GM18519 (cell line): Measurements from ENCODE around the gene PPP2R5D.
A peak's percentile ranks its signal among the peaks of the same experiment; 100 is the strongest.

Source experiments
- ATAC-seq: cut with Tn5 transposase; IDR thresholded peaks from one replicate; pipeline ENCODE4 v1.9.1; 2021; ENCODE audit warnings: mild to moderate bottlenecking, moderate library complexity; ENCODE audit not compliant: unreplicated experiment, low FRiP score

PPP2R5D gene

GRCh38 chr6:43052842-43053544 is 68.6 kb downstream of the PPP2R5D start:
- ATAC-seq, result no peak

GRCh38 chr6:43053545-43054205 is 69.3 kb downstream of the PPP2R5D start, which contains the start of gene CUL7:
CUL7 (minus strand) TSS chr6:43053851; CDS start chr6:43052788, 1,063 bp downstream.
- peak; percentile 72 for ATAC-seq

GRCh38 chr6:43054206-43054943 is 70.0 kb downstream of the PPP2R5D start:
- ATAC-seq, result no peak

- no peak for ATAC-seq
Observed at GRCh38 chr6:43055966-43056365, 71.6 kb downstream of the PPP2R5D start.

- ATAC-seq, result no peak
Observed at GRCh38 chr6:43058531-43058930, 74.2 kb downstream of the PPP2R5D start.

- peak; percentile 76 for ATAC-seq
Observed at GRCh38 chr6:43059168-43060033, 75.0 kb downstream of the PPP2R5D start, which contains the start of the genes KLC4 and MRPL2. KLC4 (plus strand) TSS chr6:43059631; CDS start chr6:43061336, 1,705 bp downstream. MRPL2 (minus strand) TSS chr6:43059434; CDS start chr6:43059381, 53 bp downstream.

GRCh38 chr6:43060034-43060754 is 75.8 kb downstream of the PPP2R5D start:
- no peak for ATAC-seq

GRCh38 chr6:43060755-43061633 is 76.6 kb downstream of the PPP2R5D start:
- no peak for ATAC-seq

- ATAC-seq, result no peak
Observed at GRCh38 chr6:43061861-43062260, 77.5 kb downstream of the PPP2R5D start.
